Sigmoid colon (tissue), 7 donors: ENCODE data around the gene DNASE1. TPM values are rescaled to one million over a fixed set of nuclear protein-coding genes. Genes with fewer than 3 reads are reported as not detected.
A peak's percentile ranks its signal among the peaks of the same experiment; 100 is the strongest.

Experiments used
- DNase-seq: peaks from one replicate; pipeline ENCODE4 v3.0.0-alpha.2; 2019
- H3K27ac ChIP-seq, 4 donors: fragments of 200-600 bp; sonication (generic); one replicate each; pipeline ENCODE4 v1.5.1; 2016 to 2019; ENCODE audit warnings: mild to moderate bottlenecking in 1 of 4
- H3K27me3 ChIP-seq, 3 donors: fragments of 200-600 bp; sonication (generic); one replicate each; pipeline ENCODE4 v1.5.1; 2019; ENCODE audit warnings: mild to moderate bottlenecking in 1 of 3
- H3K36me3 ChIP-seq, 4 donors: fragments of 200-600 bp; sonication (generic); one replicate each; pipeline ENCODE4 v1.5.1; 2016 to 2019
- H3K4me1 ChIP-seq, 4 donors: fragments of 200-600 bp; sonication (generic); one replicate each; pipeline ENCODE4 v1.5.1; 2017 to 2019
- H3K4me3 ChIP-seq, 4 donors: fragments of 200-600 bp; sonication (generic); one replicate each; pipeline ENCODE4 v1.5.1; 2017 to 2019; ENCODE audit warnings: mild to moderate bottlenecking in 2 of 4, moderate library complexity in 1 of 4
- H3K9me3 ChIP-seq, 4 donors: fragments of 200-600 bp in 3 of 4; sonication (generic) in 3 of 4; one replicate each; pipeline versions ENCODE4 v1.5.1 to v1.6.1; 2013 to 2019
- EP300 ChIP-seq, 4 donors: sonication (generic); formaldehyde crosslinking; IDR thresholded peaks; one replicate each; pipeline ENCODE4 v1.6.1; 2017; ENCODE audit warnings: antibody characterized with exemption in 4 of 4
- POLR2A ChIP-seq, 2 donors: fragments of 450-650 bp; IDR thresholded peaks; one replicate each; pipeline ENCODE4 v1.6.1; 2016; ENCODE audit warnings: antibody characterized with exemption in 2 of 2, mild to moderate bottlenecking in 2 of 2, moderate library complexity in 2 of 2
- POLR2AphosphoS5 ChIP-seq, 4 donors: sonication (generic); formaldehyde crosslinking; IDR thresholded peaks; one replicate each; pipeline ENCODE4 v1.6.1; 2017; ENCODE audit warnings: antibody characterized with exemption in 4 of 4
- WGBS, 2 donors: extraction: QIAGEN DNeasy Blood & Tissue Kit; methylation state at CpG; one replicate each; pipeline ENCODE4 v1.1.7; 2013; 5-methylcytosine and 5-hydroxymethylcytosine counted together
- intact Hi-C: fragments of 100-400 bp; cut with DNase I; formaldehyde crosslinking; loops from one replicate; pipeline ENCODE4 v1.15.1; 2023
- polyA plus RNA-seq, 3 donors: library from polyadenylated mRNA; stranded (reverse); fragments of 200-250 nt; gene quantifications; one replicate each; pipeline ENCODE4 v1.2.3, GENCODE V29; 2013
- total RNA-seq, 4 donors: library from RNA; depleted of rRNA; stranded (reverse); fragments of >200 nt; gene quantifications; one replicate each; pipeline ENCODE4 v1.1.0, GENCODE V29; 2016
- TF ChIP-seq, protein P1 (sequence below), 4 experiments: fragments of 450-650 bp in 3 of 4; fragments of 200-600 bp in 1 of 4; IDR thresholded peaks; one replicate each; pipeline ENCODE4 v1.5.1; 2016 to 2019; ENCODE audit warnings: antibody characterized with exemption in 4 of 4, mild to moderate bottlenecking in 3 of 4, moderate library complexity in 2 of 4
- donor health status: healthy with polysubstance abuse.
- donor health status: Bipolar disorder and iron deficiency.
- donor health status: healthy.

The DNASE1 gene
- total and polyA plus RNA-seq, 7 donors, result 1.2 to 22.4 (median 10.7) TPM

DNA sequence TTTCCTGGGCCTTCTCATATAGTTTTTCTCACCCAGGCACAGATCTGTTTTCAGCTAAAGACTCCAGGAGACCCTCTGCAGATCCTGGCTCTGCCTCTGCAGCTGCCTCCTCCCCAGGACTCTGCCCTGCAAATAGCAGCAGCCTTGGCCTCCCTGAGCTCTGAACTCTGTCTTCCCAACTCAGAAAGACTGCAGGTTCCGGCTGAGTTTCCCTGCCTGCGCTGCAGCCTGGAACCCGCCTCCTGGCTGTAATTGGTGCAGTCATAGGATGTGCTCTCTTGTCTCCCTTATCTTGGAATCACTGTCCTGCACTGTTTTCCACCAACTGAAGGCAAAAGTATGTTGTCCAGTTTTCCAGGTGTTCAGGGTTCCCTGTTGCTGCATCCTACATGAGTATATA is 14.3 kb upstream of the DNASE1 start:
- TF ChIP-seq EP300 (IDR thresholded peaks at IDR 0.05) (no peak), POLR2A (IDR thresholded peaks at IDR 0.05) (no peak), POLR2AphosphoS5 (IDR thresholded peaks at IDR 0.05) (no peak)
- TF ChIP-seq, protein P1, sequence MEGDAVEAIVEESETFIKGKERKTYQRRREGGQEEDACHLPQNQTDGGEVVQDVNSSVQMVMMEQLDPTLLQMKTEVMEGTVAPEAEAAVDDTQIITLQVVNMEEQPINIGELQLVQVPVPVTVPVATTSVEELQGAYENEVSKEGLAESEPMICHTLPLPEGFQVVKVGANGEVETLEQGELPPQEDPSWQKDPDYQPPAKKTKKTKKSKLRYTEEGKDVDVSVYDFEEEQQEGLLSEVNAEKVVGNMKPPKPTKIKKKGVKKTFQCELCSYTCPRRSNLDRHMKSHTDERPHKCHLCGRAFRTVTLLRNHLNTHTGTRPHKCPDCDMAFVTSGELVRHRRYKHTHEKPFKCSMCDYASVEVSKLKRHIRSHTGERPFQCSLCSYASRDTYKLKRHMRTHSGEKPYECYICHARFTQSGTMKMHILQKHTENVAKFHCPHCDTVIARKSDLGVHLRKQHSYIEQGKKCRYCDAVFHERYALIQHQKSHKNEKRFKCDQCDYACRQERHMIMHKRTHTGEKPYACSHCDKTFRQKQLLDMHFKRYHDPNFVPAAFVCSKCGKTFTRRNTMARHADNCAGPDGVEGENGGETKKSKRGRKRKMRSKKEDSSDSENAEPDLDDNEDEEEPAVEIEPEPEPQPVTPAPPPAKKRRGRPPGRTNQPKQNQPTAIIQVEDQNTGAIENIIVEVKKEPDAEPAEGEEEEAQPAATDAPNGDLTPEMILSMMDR (IDR thresholded peaks at IDR 0.05), result no peak
- H3K27ac ChIP-seq, result no peak overlapping the region
- no peaks in the 10 kb centered on the region for H3K27me3 ChIP-seq
- no peak for DNase-seq
- H3K4me3 ChIP-seq, result no peak overlapping the region
- WGBS, 2 donors, result 67 to 94% methylated on average over 3 of the region's 3 CpGs
- H3K9me3 ChIP-seq, result no peaks in the 10 kb centered on the region
- intact Hi-C loops, result no loop called here
- peaks cover 0 to 11% (median 4%) of the 10 kb centered on the region in 4 donors for H3K36me3 ChIP-seq
- peaks cover 0 to 6% (median 2%) of the 10 kb centered on the region in 4 donors for H3K4me1 ChIP-seq

DNA sequence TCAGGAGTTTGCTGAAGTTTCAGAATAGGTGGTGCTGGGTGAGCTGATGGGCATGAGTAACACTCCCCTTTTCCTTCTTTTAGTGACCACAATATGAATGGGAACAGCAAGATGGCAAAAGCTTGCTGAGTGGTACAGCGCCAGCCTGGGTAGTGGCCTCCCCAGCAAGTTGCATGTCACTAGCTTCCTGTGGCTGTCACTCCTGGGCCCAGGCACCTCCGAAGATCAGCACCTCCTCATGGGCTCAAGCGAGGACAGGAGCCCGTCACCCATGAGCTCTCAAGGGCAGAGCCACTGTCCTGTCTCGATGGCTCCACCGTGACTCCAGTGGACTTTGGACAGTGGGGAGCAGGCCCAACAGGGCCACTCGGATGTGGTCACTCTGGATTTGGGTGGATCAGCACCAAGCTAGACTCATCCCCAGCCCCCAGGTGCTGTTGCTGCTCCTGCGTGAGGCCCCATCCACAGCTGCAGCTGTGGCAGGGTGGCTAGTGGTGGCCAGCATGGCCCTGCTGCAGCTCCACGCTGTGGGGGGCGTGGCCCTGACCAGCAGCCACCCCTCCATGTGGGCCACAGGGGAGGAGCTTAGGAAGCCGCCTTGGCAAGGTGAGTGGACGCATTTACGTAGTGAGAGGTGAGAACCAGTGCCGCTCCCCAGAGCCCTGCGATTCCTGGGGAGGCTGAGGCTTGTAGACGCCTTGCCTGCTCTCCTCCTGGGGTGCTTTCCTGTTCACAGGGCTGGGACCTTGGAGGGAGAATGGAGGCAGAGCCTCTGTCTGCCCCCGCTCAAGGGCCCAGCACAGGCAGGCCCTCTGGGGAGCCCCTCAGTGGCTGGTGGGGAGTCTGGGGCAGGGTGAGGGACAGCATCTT is 13.6 kb upstream of the DNASE1 start:
- peak; percentile 50 for DNase-seq
- intact Hi-C loops, result no loop called here
- Histone ChIP-seq H3K36me3 (peaks cover 0 to 11% (median 4%) of the 10 kb centered on the region in 4 donors), H3K4me1 (peaks cover 0 to 6% (median 2%) of the 10 kb centered on the region in 4 donors), H3K27ac (no peak overlapping the region), H3K27me3 (no peaks in the 10 kb centered on the region), H3K9me3 (no peaks in the 10 kb centered on the region), H3K4me3 (no peak overlapping the region)
- TF ChIP-seq EP300 (IDR thresholded peaks at IDR 0.05) (no peak), POLR2AphosphoS5 (IDR thresholded peaks at IDR 0.05) (no peak), POLR2A (IDR thresholded peaks at IDR 0.05) (no peak)
- TF ChIP-seq, protein P1 (IDR thresholded peaks at IDR 0.05), result no peak
- 94 to 96% methylated on average over 17 of the region's 17 CpGs for WGBS, 2 donors

DNA sequence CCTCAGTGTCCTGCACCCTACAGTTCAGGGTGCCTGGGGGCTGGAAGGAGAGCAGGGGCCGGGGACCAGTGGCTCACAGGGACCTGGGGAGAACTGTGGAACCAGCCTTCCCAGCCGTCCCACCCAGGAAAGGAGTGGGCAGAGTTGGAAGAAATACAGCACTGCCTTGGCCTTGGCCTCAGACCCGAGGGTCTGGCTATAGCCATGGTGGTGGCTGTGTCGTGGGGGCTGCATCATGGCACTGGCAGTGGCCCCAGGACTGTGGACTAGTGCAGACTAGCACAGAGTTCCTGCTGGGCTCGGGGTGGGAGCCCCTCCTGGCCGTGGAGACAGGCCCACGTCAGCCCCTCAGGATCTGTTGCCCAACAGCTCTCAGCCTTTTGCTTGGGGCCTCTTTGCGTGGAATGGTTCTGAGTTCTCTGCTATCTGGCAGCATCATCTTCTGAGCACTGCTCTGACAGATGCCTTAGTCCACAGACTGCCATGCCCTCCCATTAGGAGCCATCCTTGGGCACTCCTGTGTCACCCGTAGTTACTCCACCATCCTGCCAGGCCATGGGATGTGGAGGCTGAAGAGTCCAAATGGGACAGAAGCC is 12.6 kb upstream of the DNASE1 start:
- peaks cover 0 to 6% (median 2%) of the 10 kb centered on the region in 4 donors for H3K4me1 ChIP-seq
- peak; percentile 34 for DNase-seq
- H3K36me3 ChIP-seq, result peaks cover 0 to 11% (median 4%) of the 10 kb centered on the region in 4 donors
- WGBS, 2 donors, result 93 to 95% methylated on average over 9 of the region's 9 CpGs
- intact Hi-C loops, result no loop called here
- no peaks in the 10 kb centered on the region for H3K27me3 ChIP-seq
- H3K9me3 ChIP-seq, result no peaks in the 10 kb centered on the region
- H3K27ac ChIP-seq, result no peak overlapping the region
- H3K4me3 ChIP-seq, result no peak overlapping the region
- no peak for TF ChIP-seq EP300 (IDR thresholded peaks at IDR 0.05)
- no peak for TF ChIP-seq POLR2A (IDR thresholded peaks at IDR 0.05)
- TF ChIP-seq, protein P1 (IDR thresholded peaks at IDR 0.05), result no peak
- no peak for TF ChIP-seq POLR2AphosphoS5 (IDR thresholded peaks at IDR 0.05)

DNA sequence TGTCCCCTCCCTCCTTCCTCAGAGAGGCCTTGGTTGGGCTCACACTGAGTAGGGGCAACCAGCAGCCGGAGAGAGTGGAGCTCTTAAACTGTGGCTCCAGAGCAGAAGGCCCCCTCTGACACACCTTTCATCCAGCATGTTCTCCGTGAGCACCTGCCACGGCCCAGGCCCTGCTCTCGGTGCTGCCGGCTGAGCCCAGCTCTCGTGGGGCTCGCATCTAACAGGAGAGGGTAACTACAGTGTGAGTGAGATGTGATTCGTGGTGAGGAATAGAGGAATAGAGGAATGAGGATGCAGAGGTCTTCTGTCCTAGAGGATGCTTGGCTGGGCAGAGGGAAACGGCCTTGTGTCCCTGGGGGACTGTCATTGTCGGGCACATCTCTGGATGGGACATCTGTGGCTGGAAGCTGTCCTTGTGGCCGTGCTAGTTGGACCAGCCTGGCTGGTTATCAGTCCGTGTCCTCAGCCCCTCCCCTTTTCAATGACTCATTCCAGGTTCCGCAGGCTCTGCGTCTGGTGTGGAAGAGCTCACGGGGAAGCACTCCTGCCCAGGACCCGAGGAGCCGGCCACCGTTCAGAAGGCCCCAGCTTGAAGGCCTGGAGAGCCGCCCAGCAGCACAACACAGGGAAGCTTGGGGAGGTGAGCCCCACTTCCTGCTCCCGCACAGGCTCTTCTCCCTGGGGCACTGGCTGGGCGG is 11.9 kb upstream of the DNASE1 start:
- Histone ChIP-seq H3K27me3 (no peaks in the 10 kb centered on the region), H3K27ac (no peak overlapping the region), H3K4me3 (no peak overlapping the region), H3K4me1 (peaks cover 0 to 2% (median 1%) of the 10 kb centered on the region in 4 donors), H3K9me3 (no peaks in the 10 kb centered on the region), H3K36me3 (peaks cover 0 to 11% (median 4%) of the 10 kb centered on the region in 4 donors)
- TF ChIP-seq POLR2AphosphoS5 (IDR thresholded peaks at IDR 0.05), result no peak
- TF ChIP-seq POLR2A (IDR thresholded peaks at IDR 0.05), result no peak
- TF ChIP-seq, protein P1 (IDR thresholded peaks at IDR 0.05), result no peak
- TF ChIP-seq EP300 (IDR thresholded peaks at IDR 0.05), result no peak
- 54 to 74% methylated on average over 21 of the region's 21 CpGs for WGBS, 2 donors
- intact Hi-C loops, result no loop called here
- peak; percentile 66 for DNase-seq
